Thyroid gland (tissue), 4 donors: ENCODE results near the gene SRGAP2.
"Not testable (repeated sequence)": the region's sequence is repeated elsewhere in the genome, so short reads cannot be mapped to it uniquely, and the experiment has no call there.

Experiments used
- CTCF ChIP-seq, 6 experiments: fragments of 200-600 bp in 3 of 6; fragments of 450-650 bp in 3 of 6; sonication (generic) in 3 of 6; IDR thresholded peaks; one replicate each; pipeline ENCODE4 v1.5.1; 2016 to 2019; ENCODE audit warnings: antibody characterized with exemption in 6 of 6, mild to moderate bottlenecking in 2 of 6, inconsistent platforms in 1 of 6, moderate library complexity in 1 of 6
- POLR2A ChIP-seq, 2 donors: fragments of 450-650 bp; IDR thresholded peaks; one replicate each; pipeline ENCODE4 v1.6.1; 2017; ENCODE audit warnings: antibody characterized with exemption in 2 of 2, mild to moderate bottlenecking in 2 of 2, moderate library complexity in 1 of 2

- TF ChIP-seq POLR2A, CTCF (IDR thresholded peaks at IDR 0.05): not testable (repeated sequence)
Measured at GRCh38 chr1:206219514-206220331, 16.4 kb downstream of the SRGAP2 start.
